GM23338 (cell line): Measurements from ENCODE around the gene ITGAV.

ENCODE experiments used
- EZH2 ChIP-seq: fragments of 200-600 bp; sonication (generic); IDR thresholded peaks from one replicate; pipeline ENCODE4 v1.8.0; 2017; ENCODE audit warnings: antibody characterized with exemption, mild to moderate bottlenecking, low read depth; ENCODE audit not compliant: unreplicated experiment
- TF ChIP-seq, protein P1 (sequence below), 2 experiments: fragments of 200-600 bp in 1 of 2; sonication (generic) in 1 of 2; conservative IDR thresholded peaks; 2 replicates each; pipeline versions ENCODE4 v1.5.1 to v1.6.1; 2016 to 2017; ENCODE audit warnings: antibody characterized with exemption in 2 of 2, low read depth in 2 of 2, mild to moderate bottlenecking in 2 of 2, moderate library complexity in 1 of 2

DNA sequence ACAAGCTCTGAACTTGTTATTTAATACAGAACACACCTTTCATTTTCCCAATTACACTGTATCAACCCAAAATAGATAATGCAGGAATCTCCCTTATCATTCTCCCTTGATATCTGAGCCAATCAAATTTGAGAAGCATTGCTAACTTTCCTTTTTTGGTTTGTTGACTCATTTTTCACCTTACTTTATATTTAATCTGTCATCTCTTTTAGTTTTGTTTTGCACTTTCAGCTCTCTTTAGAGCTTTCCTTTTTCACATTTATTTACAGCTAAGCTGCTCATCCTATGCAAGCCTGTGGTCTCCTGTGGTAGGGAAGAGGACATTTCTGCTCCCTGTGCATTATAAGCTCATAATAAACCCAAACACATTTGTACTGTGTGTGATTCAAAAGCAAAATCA, 50.1 kb downstream of the ITGAV start:
- TF ChIP-seq, protein P1, sequence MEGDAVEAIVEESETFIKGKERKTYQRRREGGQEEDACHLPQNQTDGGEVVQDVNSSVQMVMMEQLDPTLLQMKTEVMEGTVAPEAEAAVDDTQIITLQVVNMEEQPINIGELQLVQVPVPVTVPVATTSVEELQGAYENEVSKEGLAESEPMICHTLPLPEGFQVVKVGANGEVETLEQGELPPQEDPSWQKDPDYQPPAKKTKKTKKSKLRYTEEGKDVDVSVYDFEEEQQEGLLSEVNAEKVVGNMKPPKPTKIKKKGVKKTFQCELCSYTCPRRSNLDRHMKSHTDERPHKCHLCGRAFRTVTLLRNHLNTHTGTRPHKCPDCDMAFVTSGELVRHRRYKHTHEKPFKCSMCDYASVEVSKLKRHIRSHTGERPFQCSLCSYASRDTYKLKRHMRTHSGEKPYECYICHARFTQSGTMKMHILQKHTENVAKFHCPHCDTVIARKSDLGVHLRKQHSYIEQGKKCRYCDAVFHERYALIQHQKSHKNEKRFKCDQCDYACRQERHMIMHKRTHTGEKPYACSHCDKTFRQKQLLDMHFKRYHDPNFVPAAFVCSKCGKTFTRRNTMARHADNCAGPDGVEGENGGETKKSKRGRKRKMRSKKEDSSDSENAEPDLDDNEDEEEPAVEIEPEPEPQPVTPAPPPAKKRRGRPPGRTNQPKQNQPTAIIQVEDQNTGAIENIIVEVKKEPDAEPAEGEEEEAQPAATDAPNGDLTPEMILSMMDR (conservative IDR thresholded peaks at IDR 0.05; ENCODE audit: low read depth in 2 of 2), result no peak
- TF ChIP-seq EZH2, result no peak
